ACC112 (cell line): Measurements from ENCODE around the gene CCDC146.

Source experiments
- H2AFZ ChIP-seq: fragments of 200-600 bp; sonication (generic); one replicate; pipeline ENCODE4 v1.6.0; 2017; ENCODE audit warnings: antibody characterized with exemption, low read length; ENCODE audit not compliant: unreplicated experiment
- H3K27ac ChIP-seq: fragments of 200-600 bp; sonication (generic); 2 replicates; pipeline ENCODE4 v1.5.1; 2014; ENCODE audit warnings: low read depth, mild to moderate bottlenecking, antibody characterized with exemption, low read length, moderate library complexity
- H3K27me3 ChIP-seq: fragments of 200-600 bp; sonication (generic); 2 replicates; pipeline ENCODE4 v1.6.1; 2014; ENCODE audit warnings: mild to moderate bottlenecking, antibody characterized with exemption, low read length, moderate library complexity, mixed read lengths; ENCODE audit not compliant: insufficient read depth
- H3K36me3 ChIP-seq: fragments of 200-600 bp; sonication (generic); 2 replicates; pipeline ENCODE4 v1.6.1; 2016; ENCODE audit warnings: mild to moderate bottlenecking, antibody characterized with exemption, low read length, moderate library complexity, mixed read lengths; ENCODE audit not compliant: insufficient read depth
- H3K4me1 ChIP-seq: fragments of 200-600 bp; sonication (generic); one replicate; pipeline ENCODE4 v1.6.1; 2016; ENCODE audit warnings: low read length, mixed read lengths; ENCODE audit not compliant: insufficient read depth, unreplicated experiment, control insufficient read depth
- H3K4me3 ChIP-seq: fragments of 200-600 bp; sonication (generic); 2 replicates; pipeline ENCODE4 v1.5.1; 2014; ENCODE audit warnings: mild to moderate bottlenecking, low read depth, low read length
- H3K79me2 ChIP-seq: fragments of 200-600 bp; sonication (generic); one replicate; pipeline ENCODE4 v1.6.0; 2016; ENCODE audit warnings: low read length; ENCODE audit not compliant: control insufficient read depth, unreplicated experiment, insufficient read depth

CCDC146 gene

DNA sequence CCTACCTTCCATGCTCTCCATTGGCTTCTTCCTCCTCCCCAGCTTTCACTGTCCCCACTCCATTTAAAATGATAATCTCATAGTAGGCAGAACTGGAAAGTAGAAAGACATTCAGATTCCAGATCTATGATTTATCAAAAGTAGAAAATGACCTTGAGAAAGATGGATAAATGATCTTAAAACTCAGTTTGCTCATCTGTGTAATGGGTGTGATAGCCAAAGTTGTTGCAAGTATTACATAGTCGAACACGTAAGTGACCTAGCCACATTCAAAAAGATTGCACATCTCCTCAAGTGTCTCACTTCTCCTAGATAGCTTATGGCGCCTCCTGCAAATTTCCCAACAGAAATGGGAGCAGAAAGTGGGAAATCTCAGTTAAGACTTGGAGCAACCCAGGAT is 167.0 kb downstream of the CCDC146 start:
- H3K27ac ChIP-seq, result no peak overlapping the region
- no peaks in the 10 kb centered on the region for H3K36me3 ChIP-seq
- H3K4me1 ChIP-seq, result no peaks in the 10 kb centered on the region
- no peak overlapping the region for H3K4me3 ChIP-seq
- H3K79me2 ChIP-seq, result no peaks in the 10 kb centered on the region
- no peaks in the 10 kb centered on the region for H3K27me3 ChIP-seq
- no peak overlapping the region for H2AFZ ChIP-seq

DNA sequence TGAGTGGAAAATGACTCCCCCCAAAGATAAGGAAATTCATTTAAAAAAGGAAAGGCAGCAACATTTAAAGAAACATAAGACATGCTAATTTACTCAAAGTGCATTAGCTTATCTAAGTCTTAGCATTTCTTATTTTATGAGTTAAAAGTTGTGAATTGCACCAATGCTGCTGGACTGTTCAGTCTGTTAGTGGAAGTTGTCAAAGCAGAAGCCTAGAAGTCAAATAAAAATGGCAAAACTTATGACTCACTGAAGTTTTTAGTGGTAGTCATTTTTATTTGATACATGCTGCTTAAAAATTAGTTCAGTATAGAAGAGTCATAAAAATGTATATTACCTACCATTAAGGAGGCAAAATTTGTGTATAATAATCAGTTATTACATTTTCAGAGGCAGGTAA is 168.0 kb downstream of the CCDC146 start:
- H3K36me3 ChIP-seq, result no peaks in the 10 kb centered on the region
- no peak overlapping the region for H3K4me3 ChIP-seq
- no peaks in the 10 kb centered on the region for H3K27me3 ChIP-seq
- H2AFZ ChIP-seq, result no peak overlapping the region
- H3K79me2 ChIP-seq, result no peaks in the 10 kb centered on the region
- H3K4me1 ChIP-seq, result no peaks in the 10 kb centered on the region
- H3K27ac ChIP-seq, result no peak overlapping the region

DNA sequence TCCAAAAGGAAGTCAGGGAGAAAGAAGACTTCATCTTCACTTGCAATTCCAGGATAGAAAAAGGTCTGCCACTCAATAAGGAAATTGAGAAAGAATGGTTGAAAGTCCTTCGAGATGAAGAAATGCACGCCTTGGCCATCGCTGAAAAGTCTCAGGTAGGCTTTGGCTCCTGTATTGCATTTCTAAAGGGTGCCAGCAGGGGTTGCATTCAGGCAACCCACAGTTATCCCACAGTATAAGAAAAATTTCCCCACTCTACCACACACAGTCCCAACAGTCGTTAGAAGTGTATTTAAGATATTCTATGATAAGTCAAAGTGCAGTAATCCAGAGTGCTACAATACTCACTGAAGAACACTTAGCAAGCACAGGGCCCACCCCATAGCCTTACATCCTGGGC is 170.6 kb downstream of the CCDC146 start:
- Histone ChIP-seq H2AFZ (no peak overlapping the region), H3K4me1 (no peaks in the 10 kb centered on the region), H3K79me2 (no peaks in the 10 kb centered on the region), H3K27ac (no peak overlapping the region), H3K4me3 (no peak overlapping the region), H3K27me3 (no peaks in the 10 kb centered on the region), H3K36me3 (no peaks in the 10 kb centered on the region)

DNA sequence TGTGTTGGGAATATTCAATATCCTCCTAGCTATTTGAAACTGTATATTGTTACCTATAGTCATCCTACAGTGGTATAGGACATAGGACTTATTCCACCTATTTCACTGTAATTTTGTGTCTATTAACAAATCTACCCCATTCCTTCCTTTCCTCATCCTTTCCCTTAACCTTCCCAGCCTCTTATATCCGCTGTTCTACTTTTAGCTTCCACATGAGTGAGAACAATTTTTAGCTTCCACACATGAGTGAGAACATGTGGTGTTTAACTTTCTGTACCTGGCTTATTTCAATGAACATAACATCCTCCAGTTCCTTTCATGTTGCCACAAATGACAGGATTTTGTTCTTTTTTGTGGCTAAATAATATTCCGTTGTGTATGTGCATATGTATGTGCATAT is 173.1 kb downstream of the CCDC146 start:
- H3K27me3 ChIP-seq, result no peaks in the 10 kb centered on the region

GRCh38 chr7:77306231-77307067 is 184.0 kb downstream of the CCDC146 start:
- Histone ChIP-seq H3K4me3 (no peak overlapping the region), H3K27ac (no peak overlapping the region), H2AFZ (no peak overlapping the region), H3K4me1 (no peaks in the 10 kb centered on the region), H3K36me3 (peaks cover 10% of the 10 kb centered on the region; the same call in 1 of the 2 replicates), H3K79me2 (no peaks in the 10 kb centered on the region), H3K27me3 (no peaks in the 10 kb centered on the region)

More for the DNA sequence above, 173.1 kb downstream of the CCDC146 start:
- Histone ChIP-seq H3K27ac (no peak overlapping the region), H2AFZ (no peak overlapping the region), H3K4me3 (no peak overlapping the region), H3K36me3 (no peaks in the 10 kb centered on the region), H3K79me2 (no peaks in the 10 kb centered on the region), H3K4me1 (no peaks in the 10 kb centered on the region)

DNA sequence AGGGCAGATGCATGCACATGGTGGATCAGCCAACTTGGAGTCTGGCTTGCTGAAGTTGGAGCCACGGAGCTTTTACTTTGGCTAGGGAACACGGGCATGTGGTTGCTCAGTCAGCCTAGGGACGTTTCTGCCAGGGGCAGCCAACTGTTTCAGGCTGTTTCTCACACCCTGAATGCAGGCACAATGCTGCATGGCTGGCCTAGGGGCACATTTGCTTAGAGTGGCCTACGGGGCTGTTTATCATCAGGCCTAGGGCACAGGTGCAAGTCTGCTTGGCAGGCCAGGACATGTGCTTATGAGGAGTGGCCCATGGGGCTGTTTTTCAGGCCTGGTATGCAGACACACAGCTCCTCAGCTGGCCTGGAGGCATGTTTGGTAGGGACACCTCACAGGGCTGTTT is 186.4 kb downstream of the CCDC146 start:
- Histone ChIP-seq H3K79me2 (no peaks in the 10 kb centered on the region), H3K4me3 (no peak overlapping the region), H3K4me1 (no peaks in the 10 kb centered on the region), H3K27me3 (no peaks in the 10 kb centered on the region), H3K27ac (no peak overlapping the region), H2AFZ (no peak overlapping the region), H3K36me3 (peaks cover 10% of the 10 kb centered on the region; the same call in 1 of the 2 replicates)

DNA sequence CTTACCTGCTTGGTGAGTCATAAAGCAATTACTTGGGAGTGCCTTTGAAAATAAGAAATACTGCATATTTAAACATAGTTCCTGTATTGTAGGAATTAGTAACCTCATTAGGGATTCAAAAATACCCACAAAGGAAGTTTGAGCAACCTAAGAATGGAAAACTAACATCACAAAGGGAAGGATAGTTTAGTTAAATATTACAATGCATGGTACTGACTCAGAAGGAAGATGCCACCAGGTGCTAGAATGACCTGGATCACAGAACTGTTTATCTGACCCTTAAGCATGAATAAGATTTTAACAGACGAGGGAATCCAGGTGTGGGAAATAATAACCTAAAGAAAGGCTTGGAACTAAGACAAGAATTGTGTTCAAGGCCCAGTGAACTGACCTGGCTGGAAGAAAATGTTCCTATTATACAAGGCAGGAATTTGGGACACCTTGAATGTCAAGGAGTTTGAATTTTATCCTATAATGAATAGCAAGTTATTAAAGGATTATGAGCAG is 187.4 kb downstream of the CCDC146 start:
- H3K27me3 ChIP-seq, result no peaks in the 10 kb centered on the region
- no peak overlapping the region for H3K4me3 ChIP-seq
- H2AFZ ChIP-seq, result no peak overlapping the region
- H3K36me3 ChIP-seq, result peaks cover 10% of the 10 kb centered on the region; the same call in 1 of the 2 replicates
- H3K79me2 ChIP-seq, result no peaks in the 10 kb centered on the region
- H3K4me1 ChIP-seq, result no peaks in the 10 kb centered on the region
- H3K27ac ChIP-seq, result no peak overlapping the region

DNA sequence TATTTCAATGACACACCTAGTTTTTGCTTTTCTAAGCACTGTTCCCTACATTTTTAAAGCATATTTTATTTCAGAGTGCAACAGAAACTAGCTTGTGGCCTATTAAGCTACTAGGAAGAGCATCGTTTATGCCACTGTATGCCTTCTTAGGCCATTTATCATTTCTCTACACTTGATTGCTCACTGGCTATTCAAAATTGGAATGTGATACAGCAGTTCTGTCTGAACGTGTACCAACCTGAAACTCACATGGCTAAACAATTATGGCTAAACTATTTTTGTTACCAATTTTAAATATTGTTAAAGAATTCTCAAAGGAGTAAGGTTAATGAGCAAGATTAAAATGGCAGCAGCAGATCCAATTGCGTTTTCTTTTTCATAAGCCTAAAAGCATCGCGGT is 188.6 kb downstream of the CCDC146 start:
- Histone ChIP-seq H3K36me3 (peaks cover 10% of the 10 kb centered on the region; the same call in 1 of the 2 replicates), H3K4me3 (no peak overlapping the region), H3K79me2 (no peaks in the 10 kb centered on the region), H3K4me1 (no peaks in the 10 kb centered on the region), H2AFZ (no peak overlapping the region), H3K27ac (no peak overlapping the region), H3K27me3 (no peaks in the 10 kb centered on the region)

GRCh38 chr7:77313085-77313484 is 190.7 kb downstream of the CCDC146 start:
- H3K27me3 ChIP-seq, result no peaks in the 10 kb centered on the region
- H3K27ac ChIP-seq, result no peak overlapping the region
- H3K4me1 ChIP-seq, result peaks cover 5% of the 10 kb centered on the region
- no peak overlapping the region for H2AFZ ChIP-seq
- no peak overlapping the region for H3K4me3 ChIP-seq
- H3K36me3 ChIP-seq, result peaks cover 10% of the 10 kb centered on the region; the same call in 1 of the 2 replicates
- no peaks in the 10 kb centered on the region for H3K79me2 ChIP-seq

GRCh38 chr7:77313876-77314480 is 191.6 kb downstream of the CCDC146 start:
- Histone ChIP-seq H3K36me3 (peaks cover 5% of the 10 kb centered on the region; the same call in 1 of the 2 replicates), H3K27me3 (no peaks in the 10 kb centered on the region), H3K79me2 (no peaks in the 10 kb centered on the region), H3K4me1 (peaks cover 5% of the 10 kb centered on the region), H2AFZ (no peak overlapping the region), H3K27ac (no peak overlapping the region), H3K4me3 (no peak overlapping the region)
